AG04449 (cell line): ENCODE results near the gene COX20.

Experiments
- CTCF ChIA-PET: fragments of 350-600 bp; formaldehyde crosslinking; extraction: SDS; loops from one replicate; lab custom pipeline; 2021; ENCODE audit warnings: antibody characterized with exemption; lab: Yijun Ruan, JAX
- POLR2A ChIA-PET: fragments of 400-600, 350-600 bp; formaldehyde crosslinking; extraction: SDS; loops from one replicate; lab custom pipeline; 2020; ENCODE audit warnings: antibody characterized with exemption, inconsistent platforms; lab: Yijun Ruan, JAX
- DNase-seq: peaks from one replicate; pipeline ENCODE4 v3.0.0-alpha.2; 2010; ENCODE audit warnings: low read depth, low spot score
- H3K4me3 ChIP-seq: 2 replicates; pipeline ENCODE4 v1.5.1; 2011; ENCODE audit warnings: low read depth, mild to moderate bottlenecking, control low read depth, low read length
- CTCF ChIP-seq: IDR thresholded peaks from one replicate; pipeline ENCODE4 v1.5.1; 2011; ENCODE audit warnings: mild to moderate bottlenecking, moderate library complexity, low read length, control low read depth, inconsistent platforms; ENCODE audit not compliant: insufficient read depth; ENCODE audit errors: missing control alignments

Gene COX20

GRCh38 chr1:244860078-244860477 is 24.6 kb downstream of the COX20 start:
- DNase-seq, result no peak
- H3K4me3 ChIP-seq, result peak overlapping the region; percentile 4; the same call in 1 of the 2 replicates
- TF ChIP-seq CTCF, result no peak
- POLR2A ChIA-PET, result interaction anchor here (0.5 kb wide), 1 partner anchor 1606 kb away, joined by 3 read pairs; no protein-coding TSS in a partner anchor
- CTCF ChIA-PET, result interaction anchor here (0.9 to 1.3 kb wide), 3 partner anchors 15 to 182 kb away, joined by 3 to 4 read pairs (median 4); no protein-coding TSS in a partner anchor

DNA sequence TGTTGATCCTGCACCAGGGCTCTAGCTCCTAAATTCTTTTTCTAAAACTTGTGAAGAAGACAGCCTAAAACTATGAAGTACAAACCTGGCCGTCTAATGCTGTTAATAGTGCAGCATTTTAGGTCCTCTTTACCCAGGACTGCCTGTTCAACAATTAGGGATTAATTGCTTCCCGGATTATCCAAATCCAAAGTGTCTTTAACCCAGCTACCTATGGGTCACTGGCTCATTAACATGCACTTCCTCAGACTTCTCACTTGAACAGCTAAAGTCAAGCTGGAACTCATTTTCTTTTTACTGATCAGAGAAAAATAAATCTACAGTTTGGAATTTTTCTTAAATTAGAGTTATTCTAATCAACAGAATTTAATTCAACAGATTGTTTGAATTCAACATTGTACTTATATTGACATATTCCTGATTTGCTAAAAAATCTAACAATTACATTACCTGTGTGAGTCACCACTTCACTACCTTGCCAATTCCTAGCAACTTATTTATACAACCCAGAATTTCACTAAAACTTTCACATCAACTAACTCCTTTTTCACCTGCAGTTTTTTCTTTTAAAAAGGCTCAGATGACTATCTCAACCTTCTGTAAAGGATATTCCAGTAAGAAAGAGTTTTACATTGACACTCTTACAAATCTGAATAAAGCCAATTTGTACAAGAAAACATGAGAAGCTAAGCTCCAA is 25.6 kb downstream of the COX20 start:
- ChIA-PET POLR2A (no interaction called here), CTCF (interaction anchor here (0.9 to 2.3 kb wide), 5 partner anchors 9 to 225 kb away, joined by 3 to 10 read pairs (median 4); no protein-coding TSS in a partner anchor)
- DNase-seq, result no peak
- no peak for TF ChIP-seq CTCF
- H3K4me3 ChIP-seq, result peak overlapping the region; percentile 95

DNA sequence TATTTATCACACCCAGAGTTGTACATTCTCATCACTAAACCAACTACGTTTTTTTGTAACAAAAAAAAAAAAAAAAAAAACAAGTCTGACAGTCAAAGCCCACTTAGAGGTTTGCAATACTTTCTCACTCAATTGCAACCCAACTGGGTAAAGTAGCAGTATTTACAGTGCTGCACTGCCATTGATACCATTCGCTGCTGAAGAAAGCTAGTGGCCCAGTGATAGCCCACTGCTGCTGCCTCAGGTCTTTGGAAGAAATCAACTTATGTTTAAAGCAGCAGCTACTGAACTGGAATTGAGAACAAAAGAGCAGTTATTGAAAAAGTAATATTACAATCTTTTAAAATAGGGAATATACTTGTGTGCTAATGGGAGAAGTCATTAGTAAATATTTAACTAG is 26.2 kb downstream of the COX20 start:
- POLR2A ChIA-PET, result interaction anchor here (0.8 to 1.8 kb wide), 2 partner anchors 15 to 110 kb away, joined by 3 to 5 read pairs; no protein-coding TSS in a partner anchor

DNA sequence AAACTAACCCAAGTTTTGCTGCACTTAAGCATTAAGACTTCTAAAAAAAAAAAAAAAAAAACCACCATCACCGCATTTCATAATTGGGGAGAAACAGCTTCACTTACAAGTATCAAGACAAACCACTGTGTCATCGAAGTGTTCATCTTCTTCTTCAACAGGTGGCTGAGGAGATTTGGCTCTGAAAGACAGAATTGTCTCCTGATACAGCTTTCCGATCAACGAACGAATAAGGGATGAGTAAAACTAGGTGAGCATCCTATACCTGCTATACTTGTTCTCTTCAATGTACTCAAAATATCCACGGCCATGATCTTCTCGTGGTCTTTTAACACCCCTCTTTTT is 26.9 kb downstream of the COX20 start:
- POLR2A ChIA-PET, result interaction anchor here (0.8 to 2.3 kb wide), 3 partner anchors 16 to 109 kb away, joined by 3 to 16 read pairs (median 5); partner anchors contain the start of gene COX20
- no peak for TF ChIP-seq CTCF
- H3K4me3 ChIP-seq, result peak overlapping the region; percentile 95
- no peak for DNase-seq
- CTCF ChIA-PET, result interaction anchor here (0.7 to 2.3 kb wide), 6 partner anchors 10 to 224 kb away, joined by 3 to 10 read pairs (median 4); no protein-coding TSS in a partner anchor

More for the DNA sequence above, 26.2 kb downstream of the COX20 start:
- peak overlapping the region; percentile 95 for H3K4me3 ChIP-seq
- CTCF ChIA-PET, result interaction anchor here (0.7 to 2.3 kb wide), 5 partner anchors 9 to 224 kb away, joined by 3 to 10 read pairs (median 4); no protein-coding TSS in a partner anchor
- DNase-seq, result no peak
- no peak for TF ChIP-seq CTCF

GRCh38 chr1:244862699-244863490 is 27.4 kb downstream of the COX20 start:
- peak overlapping the region; percentile 95 for H3K4me3 ChIP-seq
- peak; percentile 52 for DNase-seq
- POLR2A ChIA-PET, result interaction anchor here (0.6 to 2.3 kb wide), 7 partner anchors 13 to 109 kb away, joined by 3 to 16 read pairs (median 4); partner anchors contain the start of gene COX20
- TF ChIP-seq CTCF, result no peak
- CTCF ChIA-PET, result interaction anchor here (0.6 to 3.0 kb wide), 7 partner anchors 11 to 180 kb away, joined by 3 to 18 read pairs (median 5); no protein-coding TSS in a partner anchor
